ENCODE data around the gene CLTB. TPM values are rescaled to one million over a fixed set of nuclear protein-coding genes. Genes with fewer than 3 reads are reported as not detected.

The CLTB gene
- total and polyA plus RNA-seq, 2 experiments from 2014 or later, result 26.8 to 34.0 TPM

- Histone ChIP-seq H3F3A (replicated peaks; ENCODE audit: low read depth) (no peaks in the 10 kb centered on the region), H4K20me1 (replicated peaks; ENCODE audit: insufficient read depth) (0 out of 2 replicates have a peak, but pooled peaks cover 3% of the 10 kb centered on the region), H3K79me2 (replicated peaks; ENCODE audit: insufficient read depth) (no peaks in the 10 kb centered on the region), H3K36me3 (ENCODE audit: insufficient read depth) (no peaks in the 10 kb centered on the region), H3K4me1 (ENCODE audit: insufficient read depth) (no peaks in the 10 kb centered on the region), H3K9me2 (ENCODE audit: insufficient read depth) (no peaks in the 10 kb centered on the region), H3K27me3 (ENCODE audit: insufficient read depth) (no peaks in the 10 kb centered on the region), H3K4me3 (no peak overlapping the region), H3K4me2 (no peak overlapping the region), H2AFZ (no peak overlapping the region), H3K27ac (ENCODE audit: low read depth) (no peak overlapping the region)
- Mint-ChIP-seq H3K9me3 (no peaks in the 10 kb centered on the region), H3K27me3 (ENCODE audit: insufficient read depth, low read depth, poor library complexity) (peaks cover 3% of the 10 kb centered on the region), H3K4me1 (peaks cover 11% of the 10 kb centered on the region), H3K27ac (no peak overlapping the region), H3K36me3 (ENCODE audit: low read depth) (no peaks in the 10 kb centered on the region), H3K4me3 (no peak overlapping the region)
- ATAC-seq (no peak), DNase-seq (ENCODE audit: low spot score) (no peak)
- TF ChIP-seq NANOG (IDR thresholded peaks at IDR 0.05; ENCODE audit: borderline replicate concordance) (no peak), ZNF114 (CRISPR knock-in tag; IDR thresholded peaks at IDR 0.05) (no peak), REST (IDR thresholded peaks at IDR 0.05; ENCODE audit: unreplicated experiment) (no peak), CREB1 (CRISPR knock-in tag; IDR thresholded peaks at IDR 0.05; ENCODE audit: low read depth) (no peak), STAT1 (IDR thresholded peaks at IDR 0.05; ENCODE audit: unreplicated experiment) (no peak), POLR2AphosphoS5 (IDR thresholded peaks at IDR 0.05; ENCODE audit: low read depth) (no peak), JUNB (IDR thresholded peaks at IDR 0.05; ENCODE audit: unreplicated experiment) (no peak), ZNF462 (CRISPR knock-in tag; IDR thresholded peaks at IDR 0.05) (no peak), ZNF331 (CRISPR knock-in tag; IDR thresholded peaks at IDR 0.05; ENCODE audit: low read depth) (no peak), CTCF (conservative IDR thresholded peaks at IDR 0.05; ENCODE audit: low read depth in 2 of 2) (no peak), ETS1 (IDR thresholded peaks at IDR 0.05) (no peak), EZH2 (IDR thresholded peaks at IDR 0.05; ENCODE audit: low read depth, unreplicated experiment) (no peak), EZH2phosphoT487 (IDR thresholded peaks at IDR 0.05; ENCODE audit: unreplicated experiment) (no peak)
These were observed 8.7 kb downstream of the CLTB start for GRCh38 chr5:176407456-176408251.
